NCI-H128 (cell line): Measurements from ENCODE around the gene SH2D3C.
A peak's percentile ranks its signal among the peaks of the same experiment; 100 is the strongest.

Experiments
- DNase-seq: peaks from one replicate; lab custom pipeline; 2025; ENCODE audit not compliant: unreplicated experiment; lab: John Stamatoyannopoulos, UW

Gene SH2D3C

GRCh38 chr9:127722055-127722745, 56.3 kb downstream of the SH2D3C start:
- no peak for DNase-seq

GRCh38 chr9:127721391-127721821, 57.1 kb downstream of the SH2D3C start:
- DNase-seq: no peak

GRCh38 chr9:127720865-127721227, 57.6 kb downstream of the SH2D3C start:
- no peak for DNase-seq

- no peak for DNase-seq
Measured at GRCh38 chr9:127720031-127720864, 58.2 kb downstream of the SH2D3C start.

GRCh38 chr9:127717766-127718165, 60.7 kb downstream of the SH2D3C start:
- DNase-seq: no peak

- no peak for DNase-seq
Measured at GRCh38 chr9:127716412-127716811, 62.1 kb downstream of the SH2D3C start.

- peak; percentile 88 for DNase-seq
Measured at GRCh38 chr9:127715470-127716337, 62.8 kb downstream of the SH2D3C start, which contains the start of the genes PTRH1 and TTC16. Gene PTRH1 (minus strand): TSS chr9:127715663. CDS start chr9:127715639, 24 bp downstream. Gene TTC16 (plus strand): TSS chr9:127716079. CDS start chr9:127716146, 67 bp downstream.

GRCh38 chr9:127714951-127715469, 63.5 kb downstream of the SH2D3C start:
- DNase-seq: no peak

GRCh38 chr9:127714020-127714750, 64.3 kb downstream of the SH2D3C start:
- DNase-seq: no peak

- DNase-seq: no peak
Measured at GRCh38 chr9:127712867-127713266, 65.6 kb downstream of the SH2D3C start.

GRCh38 chr9:127712371-127712770, 66.1 kb downstream of the SH2D3C start:
- DNase-seq: no peak

- no peak for DNase-seq
Measured at GRCh38 chr9:127711831-127712274, 66.6 kb downstream of the SH2D3C start.

GRCh38 chr9:127711226-127711701, 67.2 kb downstream of the SH2D3C start:
- no peak for DNase-seq

- no peak for DNase-seq
Measured at GRCh38 chr9:127710204-127710783, 68.2 kb downstream of the SH2D3C start.

GRCh38 chr9:127708952-127709587, 69.4 kb downstream of the SH2D3C start:
- no peak for DNase-seq

GRCh38 chr9:127707766-127708165, 70.7 kb downstream of the SH2D3C start:
- DNase-seq: no peak

- DNase-seq: no peak
Measured at GRCh38 chr9:127706836-127707241, 71.6 kb downstream of the SH2D3C start, which contains the start of gene CFAP157. Gene CFAP157 (plus strand): TSS chr9:127706988. CDS start chr9:127707032, 44 bp downstream.

- DNase-seq: no peak
Measured at GRCh38 chr9:127705577-127706379, 72.7 kb downstream of the SH2D3C start.
